Kidney (tissue), 14 donors: Measurements from ENCODE around the gene MAST3. TPM values are rescaled to one million over a fixed set of nuclear protein-coding genes. Genes with fewer than 3 reads are reported as not detected.

Source experiments
- DNase-seq, 5 donors: peaks; one replicate each; pipeline ENCODE4 v3.0.0-alpha.2; 2013 to 2020
- FAIRE-seq: peaks from 2 replicates; lab custom pipeline; 2012; peaks lifted over from hg19 to GRCh38; lab: Jason Lieb, UNC
- H3K27ac ChIP-seq, 2 donors: one replicate each; pipeline ENCODE4 v1.7.0; 2013; ENCODE audit warnings: low read depth in 2 of 2, low read length in 2 of 2, inconsistent platforms in 1 of 2
- H3K27me3 ChIP-seq: one replicate; pipeline ENCODE4 v1.7.1; 2013; ENCODE audit warnings: low read length, inconsistent platforms; ENCODE audit not compliant: control insufficient read depth, insufficient read depth
- H3K36me3 ChIP-seq, 3 donors: one replicate each; pipeline versions ENCODE4 v1.7.0 to v1.7.1; 2013; ENCODE audit warnings: low read length in 3 of 3, control low read depth in 1 of 3, inconsistent platforms in 1 of 3; ENCODE audit not compliant: insufficient read depth in 3 of 3, control insufficient read depth in 2 of 3
- H3K4me1 ChIP-seq, 3 donors: one replicate each; pipeline versions ENCODE4 v1.7.0 to v1.7.1; 2013; ENCODE audit warnings: low read length in 3 of 3, inconsistent platforms in 1 of 3, low read depth in 1 of 3; ENCODE audit not compliant: control insufficient read depth in 2 of 3, insufficient read depth in 2 of 3
- H3K4me3 ChIP-seq, 3 donors: one replicate each; pipeline versions ENCODE4 v1.7.0 to v1.8.1; 2013; ENCODE audit warnings: low read length in 3 of 3, control low read depth in 1 of 3, inconsistent platforms in 1 of 3
- H3K9ac ChIP-seq, 3 donors: one replicate each; pipeline versions ENCODE4 v1.7.0 to v1.7.1; 2013; ENCODE audit warnings: low read length in 3 of 3, control low read depth in 1 of 3, inconsistent platforms in 1 of 3
- H3K9me3 ChIP-seq, 3 donors: one replicate each; pipeline versions ENCODE4 v1.7.0 to v1.7.1; 2013; ENCODE audit warnings: low read length in 3 of 3, control low read depth in 1 of 3, inconsistent platforms in 1 of 3; ENCODE audit not compliant: control insufficient read depth in 2 of 3, insufficient read depth in 1 of 3
- CTCF ChIP-seq: IDR thresholded peaks from 3 replicates; pipeline ENCODE4 v1.5.1; 2012; ENCODE audit warnings: mild to moderate bottlenecking, moderate library complexity, borderline replicate concordance; ENCODE audit not compliant: insufficient read depth; ENCODE audit errors: extremely low read depth
- intact Hi-C: fragments of 100-400 bp; cut with DNase I; formaldehyde crosslinking; loops from one replicate; pipeline ENCODE4 v1.11.1; 2022
- polyA plus RNA-seq: library from polyadenylated mRNA; stranded (reverse); fragments of 350-450 nt; fragmentation: Illumina TruSeq; extraction: RNeasy Lipid Tissue Mini Kit (QIAGEN cat#74804); gene quantifications from one replicate; pipeline ENCODE4 v1.2.3, GENCODE V29; 2014; ENCODE audit warnings: low read depth, low replicate concordance; ENCODE audit not compliant: insufficient read depth
- total RNA-seq: library from RNA; stranded (reverse); fragmentation: NEBNext Ultra II Directional; extraction: Animal tissue kit (Norgen Biotek cat#: 25700); gene quantifications from one replicate; pipeline ENCODE4 v1.2.1, GENCODE V29; 2021
- donor health status: control.
- donor health status: control.
- donor health status: control.
- donor health status: control.
- donor health status: control.
- donor health status: DM: yes; HTN: yes; CAD: no.
- donor health status: Normal renal cell carcinoma (clear cell type).

The MAST3 gene
- total and polyA plus RNA-seq, 2 donors from 2014 or later: 5.6 to 16.0 TPM

GRCh38 chr19:18137657-18138339 lies 40.2 kb downstream of the MAST3 start:
- peaks cover 0 to 11% (median 4%) of the 10 kb centered on the region in 3 donors for H3K4me1 ChIP-seq
- H3K9me3 ChIP-seq: no peaks in the 10 kb centered on the region
- FAIRE-seq (no peak), DNase-seq (no peak)
- intact Hi-C loops: no loop called here
- no peaks in the 10 kb centered on the region for H3K27me3 ChIP-seq
- no peak overlapping the region for H3K27ac ChIP-seq
- TF ChIP-seq CTCF: no peak
- H3K4me3 ChIP-seq: no peak overlapping the region
- H3K36me3 ChIP-seq: peaks cover 0 to 26% (median 7%) of the 10 kb centered on the region in 3 donors
- H3K9ac ChIP-seq: no peak overlapping the region

- TF ChIP-seq CTCF: no peak
- no peak for FAIRE-seq
- no peak overlapping the region for H3K9ac ChIP-seq
- no peaks in the 10 kb centered on the region for H3K9me3 ChIP-seq
- H3K4me3 ChIP-seq: no peak overlapping the region
- H3K36me3 ChIP-seq: peaks cover 2 to 37% (median 13%) of the 10 kb centered on the region in 3 donors
- no peak overlapping the region for H3K27ac ChIP-seq
- peaks cover 0 to 9% (median 3%) of the 10 kb centered on the region in 3 donors for H3K4me1 ChIP-seq
- DNase-seq: no peak
- intact Hi-C loops: no loop called here
- no peaks in the 10 kb centered on the region for H3K27me3 ChIP-seq
Observed at GRCh38 chr19:18140473-18140872, 42.9 kb downstream of the MAST3 start.

- Histone ChIP-seq H3K9me3 (no peaks in the 10 kb centered on the region), H3K27ac (no peak overlapping the region), H3K4me1 (peaks cover 0 to 3% (median 0%) of the 10 kb centered on the region in 3 donors), H3K9ac (no peak overlapping the region), H3K36me3 (peaks cover 2 to 41% (median 14%) of the 10 kb centered on the region in 3 donors), H3K27me3 (no peaks in the 10 kb centered on the region), H3K4me3 (no peak overlapping the region)
- TF ChIP-seq CTCF: no peak
- intact Hi-C loops: no loop called here
- DNase-seq (no peak), FAIRE-seq (no peak)
Observed at GRCh38 chr19:18141031-18141430, 43.5 kb downstream of the MAST3 start.
